NCI-H748 (cell line): Measurements from ENCODE around the gene OR51M1.

Experiments used
- DNase-seq: peaks from one replicate; lab custom pipeline; 2025; ENCODE audit not compliant: unreplicated experiment; lab: John Stamatoyannopoulos, UW

The OR51M1 gene

GRCh38 chr11:5384335-5384734 lies 723 bp downstream of the OR51M1 start:
- DNase-seq, result no peak

- no peak for DNase-seq
Observed at GRCh38 chr11:5390210-5390609, 6.6 kb downstream of the OR51M1 start.

DNA sequence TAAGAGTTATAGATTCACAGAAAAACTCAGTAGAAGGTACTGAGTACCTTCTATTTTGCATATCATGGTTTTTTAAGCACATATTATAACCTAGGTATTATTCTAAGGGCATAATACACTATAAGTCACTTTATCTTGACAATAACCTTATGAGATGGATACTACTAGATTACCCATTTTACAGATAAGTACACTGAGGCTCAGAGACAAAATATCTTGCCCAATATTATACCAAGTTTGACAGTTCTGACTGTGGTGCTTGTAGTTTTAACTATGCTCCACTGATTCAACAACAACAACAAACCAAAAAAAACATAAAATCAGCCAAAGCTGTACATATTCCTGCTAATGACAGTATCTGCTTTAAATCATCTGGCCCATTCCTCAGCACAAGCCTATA lies 10.5 kb downstream of the OR51M1 start:
- no peak for DNase-seq

GRCh38 chr11:5398936-5399335 lies 15.3 kb downstream of the OR51M1 start:
- DNase-seq, result no peak

- DNase-seq, result no peak
Observed at GRCh38 chr11:5405173-5405572, 21.6 kb downstream of the OR51M1 start.

DNA sequence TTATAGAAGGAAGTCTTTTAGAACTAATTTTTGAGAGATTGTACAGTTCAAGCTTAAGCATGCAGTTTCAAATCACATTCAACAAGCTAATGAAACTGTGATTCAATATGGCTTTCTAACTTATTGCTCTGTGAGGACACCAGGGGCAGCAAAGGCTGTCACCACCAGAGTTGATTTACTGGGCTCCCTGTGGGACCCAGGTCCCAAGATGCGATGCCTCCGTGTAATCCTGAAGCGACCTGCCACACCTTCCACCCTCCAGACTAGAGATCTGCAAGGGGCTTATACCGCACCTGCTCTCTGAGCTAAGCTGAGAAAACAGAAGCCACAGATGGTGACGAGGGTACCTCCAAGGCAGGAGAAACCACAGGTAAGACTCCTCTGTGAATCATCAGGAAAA lies 37.4 kb downstream of the OR51M1 start:
- no peak for DNase-seq

- DNase-seq, result no peak
Observed at GRCh38 chr11:5421811-5422210, 38.2 kb downstream of the OR51M1 start, which contains the start of gene OR51Q1. Gene OR51Q1, plus strand, starts transcription at chr11:5422111. Its CDS starts 90 bp downstream, at chr11:5422201.

- DNase-seq, result no peak
Observed at GRCh38 chr11:5423131-5423530, 39.5 kb downstream of the OR51M1 start.

DNA sequence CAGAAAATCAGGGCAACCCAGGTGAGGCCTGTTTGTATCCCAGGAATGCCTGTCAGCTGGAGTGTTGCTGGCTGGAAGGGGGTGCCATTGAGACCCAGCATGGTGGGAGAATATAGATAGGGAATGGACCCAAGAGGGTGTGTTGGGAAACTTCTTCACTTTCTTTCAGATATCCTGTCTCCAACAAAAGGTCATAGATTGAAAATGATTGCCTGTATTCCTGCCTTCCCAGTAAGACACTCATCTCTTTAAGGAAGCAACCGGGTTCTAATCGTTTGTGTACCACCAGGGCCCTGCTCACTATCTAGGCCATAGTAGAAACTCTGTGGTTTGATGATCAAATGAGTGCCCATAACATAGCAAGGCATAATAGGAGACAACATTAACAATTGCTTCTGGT lies 57.8 kb downstream of the OR51M1 start, which contains the start of gene OR51I1:
Gene OR51I1, minus strand, starts transcription at position 101 of the 400 bp plus-strand sequence. Its CDS starts 0 bp downstream, at position 101.
- no peak for DNase-seq
